ENCODE data around the gene UCHL5.

GRCh38 chr1:193042766-193043691 lies 16.1 kb downstream of the UCHL5 start:
- TF ChIP-seq CTCF (conservative IDR thresholded peaks at IDR 0.05; ENCODE audit: low read depth in 2 of 2): no peak
- TF ChIP-seq POLR2AphosphoS5 (IDR thresholded peaks at IDR 0.05; ENCODE audit: low read depth): no peak
- no peak for TF ChIP-seq EZH2phosphoT487 (IDR thresholded peaks at IDR 0.05; ENCODE audit: unreplicated experiment)
- no peak for TF ChIP-seq EZH2 (IDR thresholded peaks at IDR 0.05; ENCODE audit: low read depth, unreplicated experiment)
- TF ChIP-seq, protein P1, sequence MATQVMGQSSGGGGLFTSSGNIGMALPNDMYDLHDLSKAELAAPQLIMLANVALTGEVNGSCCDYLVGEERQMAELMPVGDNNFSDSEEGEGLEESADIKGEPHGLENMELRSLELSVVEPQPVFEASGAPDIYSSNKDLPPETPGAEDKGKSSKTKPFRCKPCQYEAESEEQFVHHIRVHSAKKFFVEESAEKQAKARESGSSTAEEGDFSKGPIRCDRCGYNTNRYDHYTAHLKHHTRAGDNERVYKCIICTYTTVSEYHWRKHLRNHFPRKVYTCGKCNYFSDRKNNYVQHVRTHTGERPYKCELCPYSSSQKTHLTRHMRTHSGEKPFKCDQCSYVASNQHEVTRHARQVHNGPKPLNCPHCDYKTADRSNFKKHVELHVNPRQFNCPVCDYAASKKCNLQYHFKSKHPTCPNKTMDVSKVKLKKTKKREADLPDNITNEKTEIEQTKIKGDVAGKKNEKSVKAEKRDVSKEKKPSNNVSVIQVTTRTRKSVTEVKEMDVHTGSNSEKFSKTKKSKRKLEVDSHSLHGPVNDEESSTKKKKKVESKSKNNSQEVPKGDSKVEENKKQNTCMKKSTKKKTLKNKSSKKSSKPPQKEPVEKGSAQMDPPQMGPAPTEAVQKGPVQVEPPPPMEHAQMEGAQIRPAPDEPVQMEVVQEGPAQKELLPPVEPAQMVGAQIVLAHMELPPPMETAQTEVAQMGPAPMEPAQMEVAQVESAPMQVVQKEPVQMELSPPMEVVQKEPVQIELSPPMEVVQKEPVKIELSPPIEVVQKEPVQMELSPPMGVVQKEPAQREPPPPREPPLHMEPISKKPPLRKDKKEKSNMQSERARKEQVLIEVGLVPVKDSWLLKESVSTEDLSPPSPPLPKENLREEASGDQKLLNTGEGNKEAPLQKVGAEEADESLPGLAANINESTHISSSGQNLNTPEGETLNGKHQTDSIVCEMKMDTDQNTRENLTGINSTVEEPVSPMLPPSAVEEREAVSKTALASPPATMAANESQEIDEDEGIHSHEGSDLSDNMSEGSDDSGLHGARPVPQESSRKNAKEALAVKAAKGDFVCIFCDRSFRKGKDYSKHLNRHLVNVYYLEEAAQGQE (IDR thresholded peaks at IDR 0.05; ENCODE audit: unreplicated experiment): no peak
- no peak for TF ChIP-seq JUNB (IDR thresholded peaks at IDR 0.05; ENCODE audit: unreplicated experiment)
- no peak for TF ChIP-seq CREB1 (CRISPR knock-in tag; IDR thresholded peaks at IDR 0.05; ENCODE audit: low read depth)
- no peak for TF ChIP-seq NANOG (IDR thresholded peaks at IDR 0.05; ENCODE audit: borderline replicate concordance)

Measured in GM23338 (cell line).